ENCODE data around the gene TAL1.

DNA sequence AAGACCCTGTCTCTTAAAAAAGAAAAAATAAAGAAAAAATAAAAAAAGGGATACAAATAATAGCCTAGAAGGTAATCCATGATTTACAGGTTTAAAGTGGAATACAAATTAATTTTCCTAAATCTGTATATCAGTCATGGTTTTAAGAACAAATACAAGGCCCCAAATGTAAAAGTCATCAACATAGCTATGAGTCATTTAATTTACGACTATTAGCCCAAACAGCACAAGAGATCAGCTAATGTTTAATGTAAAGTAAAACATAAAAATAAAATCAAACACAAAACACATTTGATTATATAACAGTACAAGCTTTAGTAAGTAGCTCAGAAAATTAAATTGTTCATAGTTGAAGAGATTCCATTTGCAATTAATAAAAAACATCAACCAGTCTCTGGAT, 20.3 kb upstream of the TAL1 start:
- TF ChIP-seq, protein P1, sequence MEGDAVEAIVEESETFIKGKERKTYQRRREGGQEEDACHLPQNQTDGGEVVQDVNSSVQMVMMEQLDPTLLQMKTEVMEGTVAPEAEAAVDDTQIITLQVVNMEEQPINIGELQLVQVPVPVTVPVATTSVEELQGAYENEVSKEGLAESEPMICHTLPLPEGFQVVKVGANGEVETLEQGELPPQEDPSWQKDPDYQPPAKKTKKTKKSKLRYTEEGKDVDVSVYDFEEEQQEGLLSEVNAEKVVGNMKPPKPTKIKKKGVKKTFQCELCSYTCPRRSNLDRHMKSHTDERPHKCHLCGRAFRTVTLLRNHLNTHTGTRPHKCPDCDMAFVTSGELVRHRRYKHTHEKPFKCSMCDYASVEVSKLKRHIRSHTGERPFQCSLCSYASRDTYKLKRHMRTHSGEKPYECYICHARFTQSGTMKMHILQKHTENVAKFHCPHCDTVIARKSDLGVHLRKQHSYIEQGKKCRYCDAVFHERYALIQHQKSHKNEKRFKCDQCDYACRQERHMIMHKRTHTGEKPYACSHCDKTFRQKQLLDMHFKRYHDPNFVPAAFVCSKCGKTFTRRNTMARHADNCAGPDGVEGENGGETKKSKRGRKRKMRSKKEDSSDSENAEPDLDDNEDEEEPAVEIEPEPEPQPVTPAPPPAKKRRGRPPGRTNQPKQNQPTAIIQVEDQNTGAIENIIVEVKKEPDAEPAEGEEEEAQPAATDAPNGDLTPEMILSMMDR (IDR thresholded peaks at IDR 0.05) = no peak
- TF ChIP-seq POLR2A (IDR thresholded peaks at IDR 0.05) = no peak
